Astrocyte (in vitro differentiated cells and primary cell): Measurements from ENCODE around the gene CASP12. TPM values are rescaled to one million over a fixed set of nuclear protein-coding genes. Genes with fewer than 3 reads are reported as not detected.
A peak's percentile ranks its signal among the peaks of the same experiment; 100 is the strongest.

ENCODE experiments used
- DNase-seq: peaks from one replicate; pipeline ENCODE4 v3.0.0-alpha.2; 2010; ENCODE audit warnings: low read depth
- FAIRE-seq: peaks from 2 replicates; lab custom pipeline; 2011; peaks lifted over from hg19 to GRCh38; lab: Jason Lieb, UNC
- H2AFZ ChIP-seq: 2 replicates; pipeline ENCODE4 v1.6.0; 2012; ENCODE audit warnings: low read depth, low read length, inconsistent platforms
- H3K27ac ChIP-seq: 2 replicates; pipeline ENCODE4 v1.5.1; 2011; ENCODE audit warnings: low read depth, low read length, inconsistent platforms
- H3K27me3 ChIP-seq: 2 replicates; pipeline ENCODE4 v1.6.0; 2011; ENCODE audit warnings: low read length, inconsistent platforms; ENCODE audit not compliant: insufficient read depth
- H3K36me3 ChIP-seq: 2 replicates; pipeline ENCODE4 v1.5.1; 2011; ENCODE audit warnings: low read length, inconsistent platforms; ENCODE audit not compliant: insufficient read depth
- H3K4me1 ChIP-seq: 2 replicates; pipeline ENCODE4 v1.5.1; 2011; ENCODE audit warnings: low read length, inconsistent platforms; ENCODE audit not compliant: insufficient read depth
- H3K4me2 ChIP-seq: 2 replicates; pipeline ENCODE4 v1.6.0; 2012; ENCODE audit warnings: low read length, inconsistent platforms
- H3K4me3 ChIP-seq: 2 replicates; pipeline ENCODE4 v1.5.1; 2011; ENCODE audit warnings: low read depth, mild to moderate bottlenecking, low read length, inconsistent platforms; ENCODE audit not compliant: insufficient read depth
- H3K79me2 ChIP-seq: 2 replicates; pipeline ENCODE4 v1.6.0; 2012; ENCODE audit warnings: mild to moderate bottlenecking, low read length, inconsistent platforms; ENCODE audit not compliant: insufficient read depth
- H3K9ac ChIP-seq: 2 replicates; pipeline ENCODE4 v1.6.0; 2012; ENCODE audit warnings: mild to moderate bottlenecking, low read length, inconsistent platforms
- H3K9me3 ChIP-seq: 2 replicates; pipeline ENCODE4 v1.5.1; 2012; ENCODE audit warnings: low read depth, mild to moderate bottlenecking, low read length, inconsistent platforms; ENCODE audit not compliant: insufficient read depth
- H4K20me1 ChIP-seq: 2 replicates; pipeline ENCODE4 v1.6.0; 2012; ENCODE audit warnings: low read length, inconsistent platforms; ENCODE audit not compliant: insufficient read depth
- H3K27ac Mint-ChIP-seq: one replicate; pipeline ENCODE4 v1.8.0; 2021; ENCODE audit warnings: mild to moderate bottlenecking, mixed read lengths; ENCODE audit not compliant: unreplicated experiment
- H3K27me3 Mint-ChIP-seq: one replicate; pipeline ENCODE4 v1.8.0; 2021; ENCODE audit warnings: low read depth, mixed read lengths; ENCODE audit not compliant: unreplicated experiment
- H3K36me3 Mint-ChIP-seq: one replicate; pipeline ENCODE4 v1.8.0; 2021; ENCODE audit warnings: low read depth, mixed read lengths; ENCODE audit not compliant: unreplicated experiment
- H3K4me1 Mint-ChIP-seq: one replicate; pipeline ENCODE4 v1.8.0; 2021; ENCODE audit warnings: low read depth, mixed read lengths; ENCODE audit not compliant: unreplicated experiment
- H3K4me3 Mint-ChIP-seq: one replicate; pipeline ENCODE4 v1.8.0; 2021; ENCODE audit warnings: mild to moderate bottlenecking, moderate library complexity, mixed read lengths; ENCODE audit not compliant: unreplicated experiment
- H3K9me3 Mint-ChIP-seq: one replicate; pipeline ENCODE4 v1.8.0; 2021; ENCODE audit warnings: mild to moderate bottlenecking, mixed read lengths; ENCODE audit not compliant: unreplicated experiment
- EZH2 ChIP-seq: IDR thresholded peaks from 2 replicates; pipeline ENCODE4 v1.6.1; 2012; ENCODE audit warnings: mild to moderate bottlenecking, low read length, inconsistent platforms; ENCODE audit not compliant: insufficient read depth
- total RNA-seq: library from RNA; stranded (reverse); gene quantifications from 2 replicates; pipeline ENCODE4 v1.2.1, GENCODE V29; 2021
- TF ChIP-seq, protein P1 (sequence below): IDR thresholded peaks from 2 replicates; pipeline ENCODE4 v1.5.1; 2011; ENCODE audit warnings: low read depth, mild to moderate bottlenecking, inconsistent platforms, low read length, moderate library complexity; ENCODE audit not compliant: insufficient read depth

Gene CASP12
- total RNA-seq, 1 donor from 2014 or later: not detected

DNA sequence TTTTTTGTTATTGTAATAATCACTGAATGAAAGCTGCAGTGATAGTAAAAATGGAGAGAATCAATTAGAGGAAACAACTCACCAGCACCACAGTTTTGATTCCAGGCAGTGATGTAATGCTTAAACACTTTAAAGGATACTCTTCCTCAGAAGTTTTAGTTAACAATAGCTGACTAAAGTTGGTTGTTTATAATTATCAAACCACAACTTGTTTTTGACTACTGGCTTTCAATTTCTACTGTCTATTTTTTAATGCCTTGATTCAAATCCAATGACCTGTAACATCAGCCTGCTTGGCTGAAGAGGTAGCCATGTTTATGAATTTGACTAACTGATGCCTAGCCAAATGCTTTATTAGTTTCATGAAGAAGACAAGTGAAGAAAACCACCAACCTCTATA is 18.2 kb upstream of the CASP12 start:
- no peaks in the 10 kb centered on the region for H4K20me1 ChIP-seq
- no peak overlapping the region for H3K4me2 ChIP-seq
- H3K9me3 ChIP-seq: no peaks in the 10 kb centered on the region
- H2AFZ ChIP-seq: no peak overlapping the region
- H3K9ac ChIP-seq: no peak overlapping the region
- DNase-seq: peak; percentile 12
- H3K4me3 ChIP-seq: no peak overlapping the region
- H3K79me2 ChIP-seq: no peaks in the 10 kb centered on the region
- no peaks in the 10 kb centered on the region for H3K4me1 ChIP-seq
- H3K27me3 Mint-ChIP-seq: no peaks in the 10 kb centered on the region
- H3K27ac ChIP-seq: no peak overlapping the region
- no peaks in the 10 kb centered on the region for H3K9me3 Mint-ChIP-seq
- no peak overlapping the region for H3K4me3 Mint-ChIP-seq
- FAIRE-seq: no peak
- peaks cover 3% of the 10 kb centered on the region for H3K4me1 Mint-ChIP-seq
- no peak overlapping the region for H3K27ac Mint-ChIP-seq
- H3K27me3 ChIP-seq: no peaks in the 10 kb centered on the region
- H3K36me3 ChIP-seq: no peaks in the 10 kb centered on the region
- TF ChIP-seq EZH2: no peak
- TF ChIP-seq, protein P1, sequence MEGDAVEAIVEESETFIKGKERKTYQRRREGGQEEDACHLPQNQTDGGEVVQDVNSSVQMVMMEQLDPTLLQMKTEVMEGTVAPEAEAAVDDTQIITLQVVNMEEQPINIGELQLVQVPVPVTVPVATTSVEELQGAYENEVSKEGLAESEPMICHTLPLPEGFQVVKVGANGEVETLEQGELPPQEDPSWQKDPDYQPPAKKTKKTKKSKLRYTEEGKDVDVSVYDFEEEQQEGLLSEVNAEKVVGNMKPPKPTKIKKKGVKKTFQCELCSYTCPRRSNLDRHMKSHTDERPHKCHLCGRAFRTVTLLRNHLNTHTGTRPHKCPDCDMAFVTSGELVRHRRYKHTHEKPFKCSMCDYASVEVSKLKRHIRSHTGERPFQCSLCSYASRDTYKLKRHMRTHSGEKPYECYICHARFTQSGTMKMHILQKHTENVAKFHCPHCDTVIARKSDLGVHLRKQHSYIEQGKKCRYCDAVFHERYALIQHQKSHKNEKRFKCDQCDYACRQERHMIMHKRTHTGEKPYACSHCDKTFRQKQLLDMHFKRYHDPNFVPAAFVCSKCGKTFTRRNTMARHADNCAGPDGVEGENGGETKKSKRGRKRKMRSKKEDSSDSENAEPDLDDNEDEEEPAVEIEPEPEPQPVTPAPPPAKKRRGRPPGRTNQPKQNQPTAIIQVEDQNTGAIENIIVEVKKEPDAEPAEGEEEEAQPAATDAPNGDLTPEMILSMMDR: no peak
- H3K36me3 Mint-ChIP-seq: no peaks in the 10 kb centered on the region

GRCh38 chr11:104912102-104912501 is 13.8 kb upstream of the CASP12 start:
- FAIRE-seq: no peak
- no peaks in the 10 kb centered on the region for H3K27me3 Mint-ChIP-seq

DNA sequence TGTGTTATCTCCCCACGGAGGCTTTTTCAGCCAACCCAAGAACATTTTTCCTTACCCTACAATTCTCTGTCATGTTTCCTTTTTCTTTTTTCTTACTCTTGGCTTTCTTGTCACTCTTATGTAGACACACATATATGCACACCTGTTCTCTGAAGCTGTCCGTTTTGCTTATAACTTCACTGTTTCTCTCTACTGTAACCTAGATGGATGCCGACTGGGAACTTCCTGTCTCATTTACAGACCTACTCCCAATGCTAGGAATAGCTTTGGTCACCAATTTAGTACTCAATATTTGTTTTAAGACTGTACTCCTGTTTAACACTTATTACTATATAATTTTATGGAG is 9.9 kb upstream of the CASP12 start:
- Histone ChIP-seq H3K4me3 (no peak overlapping the region), H3K9me3 (no peaks in the 10 kb centered on the region), H3K27me3 (no peaks in the 10 kb centered on the region), H3K4me2 (peak overlapping the region; percentile 20), H2AFZ (no peak overlapping the region), H3K9ac (no peak overlapping the region), H3K27ac (no peak overlapping the region), H3K36me3 (no peaks in the 10 kb centered on the region), H3K4me1 (no peaks in the 10 kb centered on the region), H3K79me2 (no peaks in the 10 kb centered on the region), H4K20me1 (no peaks in the 10 kb centered on the region)
- Mint-ChIP-seq H3K4me1 (no peaks in the 10 kb centered on the region), H3K4me3 (no peak overlapping the region), H3K9me3 (no peaks in the 10 kb centered on the region), H3K27ac (no peak overlapping the region), H3K36me3 (no peaks in the 10 kb centered on the region), H3K27me3 (no peaks in the 10 kb centered on the region)
- TF ChIP-seq EZH2: no peak
- TF ChIP-seq, protein P1: no peak
- FAIRE-seq (no peak), DNase-seq (no peak)

More at GRCh38 chr11:104912102-104912501, 13.8 kb upstream of the CASP12 start:
- no peak overlapping the region for H3K4me2 ChIP-seq
- no peak overlapping the region for H3K4me3 Mint-ChIP-seq
- no peaks in the 10 kb centered on the region for H4K20me1 ChIP-seq
- DNase-seq: no peak
- H3K9me3 Mint-ChIP-seq: no peaks in the 10 kb centered on the region
- H3K4me1 ChIP-seq: no peaks in the 10 kb centered on the region
- no peaks in the 10 kb centered on the region for H3K36me3 ChIP-seq
- TF ChIP-seq EZH2: no peak
- TF ChIP-seq, protein P1: no peak
- H3K27ac Mint-ChIP-seq: no peak overlapping the region
- no peak overlapping the region for H3K9ac ChIP-seq
- no peaks in the 10 kb centered on the region for H3K9me3 ChIP-seq
- H3K4me3 ChIP-seq: no peak overlapping the region
- no peak overlapping the region for H2AFZ ChIP-seq
- no peaks in the 10 kb centered on the region for H3K36me3 Mint-ChIP-seq
- H3K79me2 ChIP-seq: no peaks in the 10 kb centered on the region
- peaks cover 3% of the 10 kb centered on the region for H3K4me1 Mint-ChIP-seq
- no peak overlapping the region for H3K27ac ChIP-seq
- H3K27me3 ChIP-seq: no peaks in the 10 kb centered on the region
